ENCODE measurements around the gene KCTD5.

KCTD5 gene

GRCh38 chr16:2697401-2697948 lies 15.2 kb downstream of the KCTD5 start:
- no peak for DNase-seq (ENCODE audit: low read depth in 3 of 3)

GRCh38 chr16:2698103-2698870 lies 16.0 kb downstream of the KCTD5 start:
- no peak for DNase-seq (ENCODE audit: low read depth in 3 of 3)

- no peak for DNase-seq (ENCODE audit: low read depth in 3 of 3)
Observed at GRCh38 chr16:2698965-2699750, 16.8 kb downstream of the KCTD5 start.

GRCh38 chr16:2699791-2700600 lies 17.7 kb downstream of the KCTD5 start:
- DNase-seq (ENCODE audit: low read depth in 3 of 3), result no peak

- no peak for DNase-seq (ENCODE audit: low read depth in 3 of 3)
Observed at GRCh38 chr16:2700786-2701185, 18.5 kb downstream of the KCTD5 start.

GRCh38 chr16:2701272-2701671 lies 18.9 kb downstream of the KCTD5 start:
- no peak for DNase-seq (ENCODE audit: low read depth in 3 of 3)

GRCh38 chr16:2701713-2702437 lies 19.6 kb downstream of the KCTD5 start:
- DNase-seq (ENCODE audit: low read depth in 3 of 3), result no peak

GRCh38 chr16:2702438-2702825 lies 20.1 kb downstream of the KCTD5 start:
- DNase-seq (ENCODE audit: low read depth in 3 of 3), result no peak

GRCh38 chr16:2702871-2703745 lies 20.8 kb downstream of the KCTD5 start:
- no peak for DNase-seq (ENCODE audit: low read depth in 3 of 3)

- no peak for DNase-seq (ENCODE audit: low read depth in 3 of 3)
Observed at GRCh38 chr16:2704166-2704982, 22.1 kb downstream of the KCTD5 start.

- no peak for DNase-seq (ENCODE audit: low read depth in 3 of 3)
Observed at GRCh38 chr16:2704983-2705275, 22.6 kb downstream of the KCTD5 start.

- DNase-seq (ENCODE audit: low read depth in 3 of 3), result no peak
Observed at GRCh38 chr16:2705351-2705750, 23.0 kb downstream of the KCTD5 start.

- DNase-seq (ENCODE audit: low read depth in 3 of 3), result no peak
Observed at GRCh38 chr16:2706085-2706484, 23.8 kb downstream of the KCTD5 start.

- DNase-seq (ENCODE audit: low read depth in 3 of 3), result no peak
Observed at GRCh38 chr16:2706611-2707311, 24.4 kb downstream of the KCTD5 start.

- DNase-seq (ENCODE audit: low read depth in 3 of 3), result no peak
Observed at GRCh38 chr16:2707368-2708289, 25.3 kb downstream of the KCTD5 start.

- no peak for DNase-seq (ENCODE audit: low read depth in 3 of 3)
Observed at GRCh38 chr16:2708290-2708639, 25.9 kb downstream of the KCTD5 start.

- no peak for DNase-seq (ENCODE audit: low read depth in 3 of 3)
Observed at GRCh38 chr16:2708955-2709587, 26.7 kb downstream of the KCTD5 start.

GRCh38 chr16:2709588-2709984 lies 27.3 kb downstream of the KCTD5 start:
- DNase-seq (ENCODE audit: low read depth in 3 of 3), result no peak
